ENCODE results near the gene C1QTNF5.

GRCh38 chr11:119384332-119384731 lies 43.6 kb upstream of the C1QTNF5 start:
- no peak for TF ChIP-seq CTCF (IDR thresholded peaks at IDR 0.05)
- no peak for TF ChIP-seq EP300 (IDR thresholded peaks at IDR 0.05)
